Neural progenitor cell (in vitro differentiated cells): ENCODE measurements around the gene KIF26B. TPM values are rescaled to one million over a fixed set of nuclear protein-coding genes. Genes with fewer than 3 reads are reported as not detected.

ENCODE experiments used
- DNase-seq: peaks from one replicate; pipeline ENCODE4 v3.0.0-alpha.2; 2016; ENCODE audit warnings: low spot score
- H2AFZ ChIP-seq: fragments of 200-600 bp; sonication (generic); replicated peaks from 2 replicates; pipeline ENCODE4 v1.6.1; 2016; ENCODE audit warnings: antibody characterized with exemption
- H3F3A ChIP-seq: fragments of 200-600 bp; sonication (generic); 2 replicates; pipeline ENCODE4 v1.6.1; 2016; ENCODE audit warnings: antibody characterized with exemption, low read depth
- H3K27ac ChIP-seq: fragments of 200-600 bp; sonication (generic); 2 replicates; pipeline ENCODE4 v1.5.1; 2016; ENCODE audit warnings: mild to moderate bottlenecking
- H3K27me3 ChIP-seq: fragments of 200-600 bp; sonication (generic); 2 replicates; pipeline ENCODE4 v1.6.1; 2016; ENCODE audit warnings: mild to moderate bottlenecking, moderate library complexity
- H3K36me3 ChIP-seq: fragments of 200-600 bp; sonication (generic); 2 replicates; pipeline ENCODE4 v1.5.1; 2016
- H3K4me1 ChIP-seq: fragments of 200-600 bp; sonication (generic); 2 replicates; pipeline ENCODE4 v1.6.1; 2016; ENCODE audit warnings: mixed run types
- H3K4me2 ChIP-seq: fragments of 200-600 bp; sonication (generic); 2 replicates; pipeline ENCODE4 v1.6.1; 2016
- H3K4me3 ChIP-seq: fragments of 200-600 bp; sonication (generic); 2 replicates; pipeline ENCODE4 v1.5.1; 2016
- H3K79me2 ChIP-seq: fragments of 200-600 bp; sonication (generic); 2 replicates; pipeline ENCODE4 v1.6.1; 2016; ENCODE audit warnings: low read depth
- H3K9ac ChIP-seq: fragments of 200-600 bp; sonication (generic); 2 replicates; pipeline ENCODE4 v1.6.1; 2016
- H3K9me3 ChIP-seq: fragments of 200-600 bp; sonication (generic); 2 replicates; pipeline ENCODE4 v1.5.1; 2016; ENCODE audit warnings: low read depth
- H4K20me1 ChIP-seq: fragments of 200-600 bp; sonication (generic); 2 replicates; pipeline ENCODE4 v1.6.1; 2016; ENCODE audit warnings: low read depth
- H3K27ac Mint-ChIP-seq: 3 replicates; pipeline ENCODE4 v1.8.0; 2021; ENCODE audit warnings: mixed read lengths
- H3K27me3 Mint-ChIP-seq: 2 replicates; pipeline ENCODE4 v1.8.0; 2022; ENCODE audit warnings: low read depth, mild to moderate bottlenecking, inconsistent platforms, moderate library complexity, mixed read lengths; ENCODE audit not compliant: insufficient read depth
- H3K36me3 Mint-ChIP-seq: 3 replicates; pipeline ENCODE4 v1.8.0; 2021; ENCODE audit warnings: mixed read lengths
- H3K4me1 Mint-ChIP-seq: 3 replicates; pipeline ENCODE4 v1.8.0; 2021; ENCODE audit warnings: mixed read lengths
- H3K4me3 Mint-ChIP-seq: 3 replicates; pipeline ENCODE4 v1.8.0; 2021; ENCODE audit warnings: mild to moderate bottlenecking, moderate library complexity, mixed read lengths
- H3K9me3 Mint-ChIP-seq: 3 replicates; pipeline ENCODE4 v1.8.0; 2020; ENCODE audit warnings: mixed read lengths
- CTCF ChIP-seq: fragments of 200-600 bp; sonication (generic); IDR thresholded peaks from 2 replicates; pipeline ENCODE4 v1.5.1; 2017; ENCODE audit warnings: antibody characterized with exemption, mild to moderate bottlenecking
- EZH2 ChIP-seq: fragments of 200-600 bp; sonication (generic); IDR thresholded peaks from 2 replicates; pipeline ENCODE4 v1.6.1; 2017; ENCODE audit warnings: antibody characterized with exemption, mild to moderate bottlenecking, moderate library complexity
- EZH2phosphoT487 ChIP-seq: fragments of 200-600 bp; sonication (generic); IDR thresholded peaks from 2 replicates; pipeline ENCODE4 v1.6.1; 2017; ENCODE audit warnings: antibody characterized with exemption
- total RNA-seq: library from RNA; depleted of rRNA; stranded (reverse); fragments of >200 nt; gene quantifications from 2 replicates; pipeline ENCODE4 v1.2.3, GENCODE V29; 2015; ENCODE audit warnings: low replicate concordance

The KIF26B gene
- total RNA-seq, 1 donor from 2014 or later, result 0.47 TPM

DNA sequence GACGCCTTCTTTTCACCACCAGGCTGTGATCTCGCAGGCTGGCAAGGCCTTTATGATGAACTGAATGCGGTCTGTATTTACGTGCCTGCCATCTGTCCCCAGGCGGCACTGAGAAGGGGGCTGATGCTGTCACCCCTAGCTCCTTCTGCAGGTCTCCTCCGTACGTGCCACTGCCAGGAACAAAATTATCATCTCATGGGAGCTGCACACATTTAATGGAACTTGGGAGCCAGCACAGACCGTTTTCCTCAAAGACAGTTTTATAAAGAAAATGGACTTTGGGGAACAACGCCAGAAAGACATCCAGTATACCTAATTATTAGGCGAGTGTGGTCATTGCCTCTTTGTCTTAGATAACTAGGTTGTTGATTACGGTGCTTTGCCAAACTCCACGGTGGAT lies 434.5 kb downstream of the KIF26B start:
- H3K36me3 ChIP-seq, result no peaks in the 10 kb centered on the region
- Mint-ChIP-seq H3K27ac (peak overlapping the region; percentile 69), H3K36me3 (no peaks in the 10 kb centered on the region), H3K27me3 (no peaks in the 10 kb centered on the region), H3K4me1 (peaks cover 54% of the 10 kb centered on the region), H3K9me3 (no peaks in the 10 kb centered on the region), H3K4me3 (no peak overlapping the region)
- no peaks in the 10 kb centered on the region for H3K9me3 ChIP-seq
- H3F3A ChIP-seq, result peaks cover 9% of the 10 kb centered on the region
- no peak overlapping the region for H3K9ac ChIP-seq
- no peak overlapping the region for H3K4me3 ChIP-seq
- peaks cover 8% of the 10 kb centered on the region for H3K4me1 ChIP-seq
- DNase-seq, result no peak
- no peak for TF ChIP-seq EZH2
- no peak for TF ChIP-seq CTCF
- TF ChIP-seq EZH2phosphoT487, result no peak
- H3K79me2 ChIP-seq, result no peaks in the 10 kb centered on the region
- no peaks in the 10 kb centered on the region for H3K27me3 ChIP-seq
- no peak overlapping the region for H3K4me2 ChIP-seq
- H2AFZ ChIP-seq, result no peak overlapping the region
- H4K20me1 ChIP-seq, result no peaks in the 10 kb centered on the region
- no peak overlapping the region for H3K27ac ChIP-seq

GRCh38 chr1:245589906-245590305 lies 435.1 kb downstream of the KIF26B start:
- no peak overlapping the region for H3K4me2 ChIP-seq
- Mint-ChIP-seq H3K27ac (no peak overlapping the region), H3K9me3 (peaks cover 3% of the 10 kb centered on the region), H3K4me1 (peaks cover 51% of the 10 kb centered on the region), H3K27me3 (no peaks in the 10 kb centered on the region), H3K36me3 (peaks cover 2% of the 10 kb centered on the region), H3K4me3 (no peak overlapping the region)
- H3K9me3 ChIP-seq, result no peaks in the 10 kb centered on the region
- no peak overlapping the region for H2AFZ ChIP-seq
- TF ChIP-seq EZH2 (no peak), CTCF (no peak), EZH2phosphoT487 (no peak)
- H3F3A ChIP-seq, result peaks cover 9% of the 10 kb centered on the region
- DNase-seq, result no peak
- no peak overlapping the region for H3K4me3 ChIP-seq
- peaks cover 8% of the 10 kb centered on the region for H3K4me1 ChIP-seq
- H4K20me1 ChIP-seq, result no peaks in the 10 kb centered on the region
- H3K79me2 ChIP-seq, result no peaks in the 10 kb centered on the region
- no peak overlapping the region for H3K27ac ChIP-seq
- H3K27me3 ChIP-seq, result no peaks in the 10 kb centered on the region
- no peak overlapping the region for H3K9ac ChIP-seq
- no peaks in the 10 kb centered on the region for H3K36me3 ChIP-seq

GRCh38 chr1:245590726-245591125 lies 435.9 kb downstream of the KIF26B start:
- H3K4me3 Mint-ChIP-seq, result no peak overlapping the region
- peaks cover 10% of the 10 kb centered on the region for H3K9me3 Mint-ChIP-seq
- no peak overlapping the region for H2AFZ ChIP-seq
- no peaks in the 10 kb centered on the region for H3K9me3 ChIP-seq
- H3K79me2 ChIP-seq, result no peaks in the 10 kb centered on the region
- H3K4me2 ChIP-seq, result no peak overlapping the region
- peaks cover 9% of the 10 kb centered on the region for H3F3A ChIP-seq
- H3K27me3 ChIP-seq, result no peaks in the 10 kb centered on the region
- H3K36me3 ChIP-seq, result no peaks in the 10 kb centered on the region
- peaks cover 8% of the 10 kb centered on the region for H3K4me1 ChIP-seq
- H4K20me1 ChIP-seq, result no peaks in the 10 kb centered on the region
- H3K4me1 Mint-ChIP-seq, result peaks cover 43% of the 10 kb centered on the region
- H3K36me3 Mint-ChIP-seq, result peaks cover 2% of the 10 kb centered on the region
- TF ChIP-seq CTCF (no peak), EZH2phosphoT487 (no peak), EZH2 (no peak)
- H3K4me3 ChIP-seq, result no peak overlapping the region
- no peak for DNase-seq
- peak overlapping the region; percentile 38 for H3K27ac Mint-ChIP-seq
- H3K27me3 Mint-ChIP-seq, result no peaks in the 10 kb centered on the region
- no peak overlapping the region for H3K27ac ChIP-seq
- H3K9ac ChIP-seq, result no peak overlapping the region
